CD8-positive, alpha-beta memory T cell (primary cell): ENCODE results near the gene LDLRAD1. TPM values are rescaled to one million over a fixed set of nuclear protein-coding genes. Genes with fewer than 3 reads are reported as not detected.
A peak's percentile ranks its signal among the peaks of the same experiment; 100 is the strongest.

Experiments used
- CTCF ChIA-PET: fragments of 350-600 bp; sonication (Branson Sonifier 250); formaldehyde crosslinking; loops from one replicate; lab custom pipeline; 2021; ENCODE audit warnings: antibody characterized with exemption; lab: Charles Lee
- POLR2A ChIA-PET: fragments of 350-600 bp; sonication (Branson Sonifier 250); formaldehyde crosslinking; loops from one replicate; lab custom pipeline; 2021; ENCODE audit warnings: antibody characterized with exemption; lab: Charles Lee
- DNase-seq, 5 donors: peaks; one replicate each; pipeline versions ENCODE4 v3.0.0 to v3.0.0-alpha.2; 2020 to 2022; ENCODE audit warnings: mixed read lengths in 1 of 5
- H3K27ac ChIP-seq: one replicate; pipeline ENCODE4 v1.7.0; 2013; ENCODE audit warnings: low read depth, mild to moderate bottlenecking, low read length, moderate library complexity
- H3K27me3 ChIP-seq: 2 replicates; pipeline ENCODE4 v1.7.0; 2013; ENCODE audit warnings: low read length, mild to moderate bottlenecking; ENCODE audit not compliant: insufficient read depth, poor library complexity, severe bottlenecking
- H3K36me3 ChIP-seq: 2 replicates; pipeline ENCODE4 v1.7.0; 2013; ENCODE audit warnings: mild to moderate bottlenecking, low read length, moderate library complexity; ENCODE audit not compliant: insufficient read depth
- H3K4me1 ChIP-seq: 2 replicates; pipeline ENCODE4 v1.7.0; 2013; ENCODE audit warnings: mild to moderate bottlenecking, low read length, moderate library complexity; ENCODE audit not compliant: insufficient read depth
- H3K4me3 ChIP-seq: 2 replicates; pipeline ENCODE4 v1.7.0; 2013; ENCODE audit warnings: mild to moderate bottlenecking, low read length
- H3K9me3 ChIP-seq: 2 replicates; pipeline ENCODE4 v1.7.0; 2013; ENCODE audit warnings: mild to moderate bottlenecking, low read length
- H3K27ac Mint-ChIP-seq, 8 donors: one replicate each; pipeline ENCODE4 v1.8.0; 2020 to 2021; ENCODE audit warnings: mixed read lengths in 8 of 8, mild to moderate bottlenecking in 6 of 8, inconsistent platforms in 3 of 8, moderate library complexity in 3 of 8
- H3K27me3 Mint-ChIP-seq, 2 donors: one replicate each; pipeline ENCODE4 v1.8.0; 2020 to 2021; ENCODE audit warnings: mixed read lengths in 2 of 2, mild to moderate bottlenecking in 1 of 2, moderate library complexity in 1 of 2
- H3K36me3 Mint-ChIP-seq, 3 donors: one replicate each; pipeline ENCODE4 v1.8.0; 2020 to 2021; ENCODE audit warnings: mixed read lengths in 3 of 3, inconsistent platforms in 1 of 3, mild to moderate bottlenecking in 1 of 3
- H3K4me1 Mint-ChIP-seq, 3 donors: one replicate each; pipeline ENCODE4 v1.8.0; 2020 to 2021; ENCODE audit warnings: mixed read lengths in 3 of 3, inconsistent platforms in 1 of 3, mild to moderate bottlenecking in 1 of 3
- H3K4me3 Mint-ChIP-seq, 7 donors: one replicate each; pipeline ENCODE4 v1.8.0; 2020 to 2021; ENCODE audit warnings: mixed read lengths in 7 of 7, mild to moderate bottlenecking in 6 of 7, moderate library complexity in 4 of 7, inconsistent platforms in 2 of 7
- H3K9me3 Mint-ChIP-seq, 5 donors: one replicate each; pipeline ENCODE4 v1.8.0; 2020 to 2022; ENCODE audit warnings: mixed read lengths in 5 of 5, mild to moderate bottlenecking in 3 of 5, moderate library complexity in 2 of 5, inconsistent platforms in 1 of 5
- polyA plus RNA-seq: library from polyadenylated mRNA; unstranded; fragments of 300-500 nt; fragmentation: Illumina TruSeq; gene quantifications from one replicate; pipeline ENCODE4 v1.2.3, GENCODE V29; 2021
- total RNA-seq, 2 experiments: library from RNA; stranded (reverse); gene quantifications; one replicate each; pipeline ENCODE4 v1.2.3, GENCODE V29; 2021

Gene LDLRAD1, protein sequence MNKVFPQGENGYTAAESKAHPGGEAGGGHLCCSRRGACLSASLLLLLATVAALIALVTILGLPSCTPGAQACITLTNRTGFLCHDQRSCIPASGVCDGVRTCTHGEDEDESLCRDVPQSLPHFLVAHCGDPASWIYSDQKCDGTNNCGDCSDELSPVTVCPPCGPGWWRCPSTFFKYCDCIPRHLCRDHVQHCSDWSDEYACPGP
- total RNA-seq (not detected), polyA plus RNA-seq (not detected)

DNA sequence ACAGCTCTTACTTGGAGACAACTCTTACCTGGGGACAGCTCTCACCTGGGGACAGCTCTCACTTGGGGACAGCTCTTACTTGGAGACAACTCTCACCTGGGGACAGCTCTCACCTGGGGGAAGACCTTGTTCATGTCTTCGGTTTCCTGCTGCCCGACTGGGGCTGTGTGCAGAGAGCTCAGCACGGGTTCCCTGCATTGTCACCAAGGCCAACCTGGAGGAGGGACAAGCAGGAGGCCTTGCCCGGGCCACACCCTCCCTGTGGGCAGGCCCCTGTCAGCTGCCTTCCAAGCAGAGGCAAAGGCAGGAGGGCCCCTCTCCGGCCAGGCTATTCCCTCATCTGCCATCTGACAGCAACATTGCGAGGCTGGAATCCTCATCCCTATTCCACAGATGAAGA, at the start of gene LDLRAD1:
TSS of gene LDLRAD1 (minus strand) at position 208 of the 400 bp plus-strand sequence. CDS start at position 134, 74 bp downstream.
- H3K4me1 Mint-ChIP-seq: no peaks in the 10 kb centered on the region
- no peaks in the 10 kb centered on the region for H3K4me1 ChIP-seq
- H3K27me3 ChIP-seq: peaks cover 3% of the 10 kb centered on the region
- no peaks in the 10 kb centered on the region for H3K36me3 ChIP-seq
- H3K4me3 ChIP-seq: no peak within 1 kb of the TSS
- no peak within 1 kb of the TSS for H3K27ac ChIP-seq
- ChIA-PET CTCF (no interaction called here), POLR2A (no interaction called here)
- H3K27ac Mint-ChIP-seq: no peak within 1 kb of the TSS
- no peaks in the 10 kb centered on the region for H3K9me3 ChIP-seq
- no peak within 1 kb of the TSS for H3K4me3 Mint-ChIP-seq
- H3K36me3 Mint-ChIP-seq: no peaks in the 10 kb centered on the region
- no peak for DNase-seq
- H3K27me3 Mint-ChIP-seq: peaks cover 0 to 18% of the 10 kb centered on the region in 2 donors
- H3K9me3 Mint-ChIP-seq: no peaks in the 10 kb centered on the region

DNA sequence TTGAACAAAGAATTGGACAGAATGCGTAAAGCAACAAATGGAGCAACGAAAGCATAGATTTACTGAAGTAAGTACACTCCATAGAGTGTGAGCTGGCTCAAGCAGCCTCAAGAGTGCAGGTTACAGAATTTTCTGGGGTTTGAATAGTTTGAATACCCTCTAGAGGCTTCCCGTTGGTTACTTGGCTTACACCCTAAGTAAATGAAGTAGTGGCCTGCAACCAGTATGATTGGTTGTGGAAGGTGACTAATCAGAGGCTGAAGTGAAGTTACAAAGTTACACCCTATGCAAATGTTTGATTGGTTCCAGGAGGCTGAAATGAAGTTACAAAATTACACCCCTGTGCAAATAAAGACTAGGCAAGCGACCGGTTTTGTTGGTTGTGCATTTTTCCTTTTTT, 46.3 kb upstream of the LDLRAD1 start:
- H3K4me3 ChIP-seq: no peak overlapping the region
- no peaks in the 10 kb centered on the region for H3K27me3 ChIP-seq
- no peaks in the 10 kb centered on the region for H3K4me1 ChIP-seq
- no peak overlapping the region for H3K27ac ChIP-seq
- Mint-ChIP-seq H3K36me3 (peaks cover 0 to 16% (median 11%) of the 10 kb centered on the region in 3 donors), H3K4me1 (peaks cover 1 to 8% (median 6%) of the 10 kb centered on the region in 3 donors), H3K4me3 (no peak overlapping the region), H3K27ac (no peak overlapping the region), H3K27me3 (no peaks in the 10 kb centered on the region), H3K9me3 (no peaks in the 10 kb centered on the region)
- CTCF ChIA-PET: no interaction called here
- no peaks in the 10 kb centered on the region for H3K36me3 ChIP-seq
- no peaks in the 10 kb centered on the region for H3K9me3 ChIP-seq
- no peak for DNase-seq
- POLR2A ChIA-PET: no interaction called here

DNA sequence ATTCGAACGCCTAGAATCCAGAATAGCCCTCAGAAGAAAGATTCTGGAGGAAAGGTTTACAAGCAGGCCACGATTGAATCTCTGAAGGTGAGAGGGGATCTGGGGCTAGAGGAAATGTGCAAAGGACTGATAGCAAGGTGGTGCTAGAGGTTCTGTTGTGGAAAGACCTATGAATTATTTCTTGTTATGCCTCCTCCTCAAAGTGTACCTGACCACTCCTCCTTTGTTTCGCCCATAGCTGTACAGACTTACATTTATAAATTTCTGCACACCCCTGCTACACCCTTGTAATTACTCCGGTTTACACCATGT, 36.4 kb upstream of the LDLRAD1 start:
- DNase-seq: no peak
- peak overlapping the region; percentile 93 for H3K27ac ChIP-seq
- H3K9me3 Mint-ChIP-seq: no peaks in the 10 kb centered on the region
- H3K36me3 Mint-ChIP-seq: peaks cover 5 to 28% (median 16%) of the 10 kb centered on the region in 3 donors
- H3K27ac Mint-ChIP-seq: no peak overlapping the region
- CTCF ChIA-PET: interaction anchor here (1.1 to 1.3 kb wide), 3 partner anchors 17 to 747 kb away, joined by 3 read pairs; partner anchors contain the start of genes TTC22 and TTC4
- no peaks in the 10 kb centered on the region for H3K36me3 ChIP-seq
- H3K4me3 Mint-ChIP-seq: no peak overlapping the region
- no peaks in the 10 kb centered on the region for H3K27me3 Mint-ChIP-seq
- H3K4me3 ChIP-seq: peak overlapping the region; percentile 93
- no peaks in the 10 kb centered on the region for H3K9me3 ChIP-seq
- H3K4me1 ChIP-seq: peaks cover 34% of the 10 kb centered on the region
- POLR2A ChIA-PET: no interaction called here
- H3K27me3 ChIP-seq: no peaks in the 10 kb centered on the region
- peaks cover 27 to 51% (median 47%) of the 10 kb centered on the region in 3 donors for H3K4me1 Mint-ChIP-seq

DNA sequence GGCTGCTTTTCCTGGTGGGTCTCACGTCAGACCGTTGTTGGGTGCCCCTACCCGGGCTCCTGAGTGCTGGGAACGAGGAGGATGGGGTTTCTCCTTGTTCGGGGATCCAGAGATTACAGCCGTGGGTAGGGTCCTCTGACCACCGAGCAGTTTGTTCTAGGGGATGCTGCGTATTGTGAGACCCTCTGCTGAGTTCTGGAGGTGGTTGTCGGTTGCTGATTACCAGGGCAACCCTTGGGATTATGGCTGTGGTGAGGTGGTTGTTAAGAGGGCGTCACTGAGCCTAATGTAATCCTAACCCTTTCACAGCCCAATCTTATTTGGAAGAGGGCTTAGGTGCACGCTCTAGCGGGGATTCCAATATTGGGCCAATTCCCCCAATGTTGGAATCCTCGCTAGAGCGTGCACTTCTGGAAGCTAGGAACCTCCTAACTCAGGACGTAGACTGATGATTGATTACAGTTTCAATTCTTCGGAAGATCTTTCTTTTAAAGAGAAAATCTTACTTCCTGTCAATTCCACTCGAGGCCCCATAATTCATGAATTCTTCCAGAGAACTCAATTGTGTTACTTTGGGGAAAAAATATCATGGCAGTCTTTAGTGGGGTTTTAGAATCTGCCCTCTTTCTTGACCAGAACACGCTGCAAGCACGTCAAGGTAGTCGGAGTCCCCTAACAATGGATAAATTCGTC, 35.9 kb upstream of the LDLRAD1 start:
- ChIA-PET CTCF (interaction anchor here (1.1 to 1.7 kb wide), 4 partner anchors 17 to 709 kb away, joined by 3 read pairs; partner anchors contain the start of gene TTC4), POLR2A (interaction anchor here (1.9 kb wide), 1 partner anchor 108 kb away, joined by 24 read pairs; the partner anchor contains the start of genes IFT25 and LRRC42)
- no peaks in the 10 kb centered on the region for H3K9me3 Mint-ChIP-seq
- no peaks in the 10 kb centered on the region for H3K27me3 ChIP-seq
- no peaks in the 10 kb centered on the region for H3K27me3 Mint-ChIP-seq
- peak overlapping the region; percentile 93 for H3K27ac ChIP-seq
- H3K4me1 ChIP-seq: peaks cover 39% of the 10 kb centered on the region
- no peaks in the 10 kb centered on the region for H3K9me3 ChIP-seq
- H3K4me3 Mint-ChIP-seq: no peak overlapping the region
- H3K4me3 ChIP-seq: peak overlapping the region; percentile 93
- H3K36me3 Mint-ChIP-seq: peaks cover 5 to 25% (median 16%) of the 10 kb centered on the region in 3 donors
- H3K4me1 Mint-ChIP-seq: peaks cover 31 to 55% (median 50%) of the 10 kb centered on the region in 3 donors
- DNase-seq: peak in 1 of 5 donors; percentile 13
- H3K36me3 ChIP-seq: no peaks in the 10 kb centered on the region
- H3K27ac Mint-ChIP-seq: no peak overlapping the region

DNA sequence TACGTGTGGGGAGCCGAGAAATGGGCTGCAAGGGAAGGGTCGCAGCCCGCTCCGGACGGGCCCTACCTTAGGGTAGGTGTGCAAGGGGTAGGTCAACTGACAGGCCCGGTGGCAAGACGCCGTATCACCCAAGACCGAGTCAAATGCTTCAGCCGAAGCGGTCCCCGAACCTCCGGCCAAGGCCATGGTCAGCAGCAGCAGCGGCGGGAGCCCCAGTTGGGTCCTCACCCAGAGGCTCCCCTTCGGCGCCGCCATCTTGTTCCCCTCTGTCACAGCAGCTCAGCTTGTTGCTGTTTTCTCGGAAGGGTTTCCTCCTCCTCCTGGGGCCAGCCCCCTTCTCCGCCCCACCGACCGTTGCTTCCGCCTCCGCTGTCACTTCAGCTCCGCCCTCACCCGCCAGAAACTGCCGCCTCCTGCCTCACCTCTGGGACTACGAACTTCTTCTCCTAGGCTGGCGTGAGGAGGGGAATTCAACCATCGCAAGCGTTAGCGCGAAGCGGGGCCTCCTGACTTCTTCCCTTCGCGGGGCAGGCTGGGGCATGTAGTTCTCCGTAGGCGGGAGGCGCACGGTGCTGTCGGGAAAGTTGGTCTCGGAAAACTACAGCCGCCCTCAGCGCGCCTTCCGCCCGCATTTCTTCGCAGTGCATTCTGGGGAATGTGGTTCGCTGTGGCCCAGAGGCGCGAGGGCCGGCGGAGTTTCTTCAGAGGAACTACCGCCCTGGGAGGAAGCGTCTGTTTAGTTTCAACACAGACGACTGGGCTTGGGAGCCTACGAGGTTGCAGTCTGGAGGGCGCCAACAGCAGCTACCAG, 35.2 kb upstream of the LDLRAD1 start, which contains the start of the genes TCEANC2 and TMEM59:
TSS of gene TCEANC2 (plus strand) at position 675 of the 811 bp plus-strand sequence. CDS start 815 bp downstream, outside the sequence.
TSS of gene TMEM59 (minus strand) at position 271 of the 811 bp plus-strand sequence. CDS start at position 255, 16 bp downstream.
- peak within 1 kb of the TSS; percentile 93 for H3K4me3 ChIP-seq
- POLR2A ChIA-PET: interaction anchor here (0.6 to 1.9 kb wide), 5 partner anchors 9 to 436 kb away, joined by 3 to 24 read pairs (median 3); partner anchors contain the start of genes IFT25 and LRRC42
- no peaks in the 10 kb centered on the region for H3K9me3 ChIP-seq
- Mint-ChIP-seq H3K36me3 (peaks cover 5 to 20% (median 13%) of the 10 kb centered on the region in 3 donors), H3K27me3 (no peaks in the 10 kb centered on the region), H3K4me3 (no peak within 1 kb of the TSS), H3K9me3 (no peaks in the 10 kb centered on the region), H3K27ac (no peak within 1 kb of the TSS), H3K4me1 (peaks cover 35 to 60% (median 58%) of the 10 kb centered on the region in 3 donors)
- no peaks in the 10 kb centered on the region for H3K27me3 ChIP-seq
- CTCF ChIA-PET: interaction anchor here (0.7 to 1.7 kb wide), 4 partner anchors 20 to 709 kb away, joined by 3 to 4 read pairs (median 3); no protein-coding TSS in a partner anchor
- peak within 1 kb of the TSS; percentile 93 for H3K27ac ChIP-seq
- peaks cover 46% of the 10 kb centered on the region for H3K4me1 ChIP-seq
- no peaks in the 10 kb centered on the region for H3K36me3 ChIP-seq
- peak; percentile 94 to 99 (median 98) for DNase-seq

DNA sequence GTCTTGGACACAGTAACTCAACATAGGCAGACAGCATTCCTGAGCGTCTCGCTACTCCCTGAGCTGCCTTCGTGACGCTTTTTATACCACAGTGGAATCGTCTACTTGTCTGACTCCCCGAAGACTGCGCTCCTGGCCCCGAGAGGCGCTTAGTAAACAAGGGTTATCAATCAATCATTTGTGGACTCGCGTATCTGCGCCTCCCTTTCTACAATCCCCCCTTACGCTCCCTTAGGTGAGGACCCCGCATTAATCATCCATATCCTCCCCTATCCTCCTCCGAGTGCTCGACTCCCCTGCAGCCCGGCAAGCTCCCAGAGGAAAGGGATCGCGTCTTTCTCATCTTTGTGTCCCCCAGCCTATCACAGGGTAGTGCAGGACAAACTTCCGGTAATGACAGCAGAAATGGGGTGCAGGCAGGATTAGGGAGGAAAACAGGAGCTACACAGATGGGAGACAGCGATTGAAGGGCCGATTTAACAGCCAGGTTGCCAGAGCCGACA, 34.5 kb upstream of the LDLRAD1 start:
- peak in 4 of 5 donors; percentile 18 to 59 (median 41) for DNase-seq
- Mint-ChIP-seq H3K4me1 (peaks cover 37 to 61% (median 60%) of the 10 kb centered on the region in 3 donors), H3K4me3 (no peak overlapping the region), H3K36me3 (peaks cover 2 to 19% (median 10%) of the 10 kb centered on the region in 3 donors), H3K27ac (no peak overlapping the region), H3K9me3 (no peaks in the 10 kb centered on the region), H3K27me3 (no peaks in the 10 kb centered on the region)
- H3K27ac ChIP-seq: peak overlapping the region; percentile 93
- no peaks in the 10 kb centered on the region for H3K27me3 ChIP-seq
- peaks cover 53% of the 10 kb centered on the region for H3K4me1 ChIP-seq
- CTCF ChIA-PET: interaction anchor here (0.7 to 1.7 kb wide), 5 partner anchors 20 to 710 kb away, joined by 3 to 4 read pairs (median 3); partner anchors contain the start of gene IFT25
- H3K9me3 ChIP-seq: no peaks in the 10 kb centered on the region
- H3K4me3 ChIP-seq: peak overlapping the region; percentile 93
- POLR2A ChIA-PET: interaction anchor here (0.6 to 1.9 kb wide), 6 partner anchors 9 to 437 kb away, joined by 3 to 24 read pairs (median 3); partner anchors contain the start of genes IFT25 and LRRC42
- no peaks in the 10 kb centered on the region for H3K36me3 ChIP-seq

DNA sequence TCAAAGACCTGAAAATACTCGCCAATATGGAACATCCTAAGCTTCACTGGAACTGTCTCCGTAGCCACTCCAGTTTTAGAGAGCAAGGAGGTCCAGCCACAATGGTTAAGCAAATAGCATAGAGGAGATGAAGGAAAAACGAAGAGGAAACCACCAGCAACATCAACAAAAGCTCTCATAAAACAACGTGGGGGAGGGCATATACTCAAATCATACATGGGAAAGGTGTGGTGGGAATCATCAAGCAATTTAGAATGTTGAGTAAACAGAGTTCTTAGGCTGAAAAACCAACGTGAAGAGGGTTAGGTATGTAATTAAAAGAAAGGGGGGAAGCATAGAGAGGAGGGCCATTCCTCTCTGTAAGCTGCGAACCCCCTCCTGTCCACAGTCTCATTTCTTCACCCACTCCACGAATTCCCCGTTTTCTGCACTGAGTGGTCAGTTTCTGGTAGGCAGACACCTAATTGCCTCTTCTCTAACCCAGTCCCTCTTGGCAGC, 34.0 kb upstream of the LDLRAD1 start:
- peak overlapping the region; percentile 93 for H3K4me3 ChIP-seq
- H3K9me3 Mint-ChIP-seq: no peaks in the 10 kb centered on the region
- peaks cover 0 to 19% (median 8%) of the 10 kb centered on the region in 3 donors for H3K36me3 Mint-ChIP-seq

More for the DNA sequence above, 34.0 kb upstream of the LDLRAD1 start:
- Mint-ChIP-seq H3K4me3 (no peak overlapping the region), H3K27ac (no peak overlapping the region), H3K4me1 (peaks cover 39 to 62% (median 60%) of the 10 kb centered on the region in 3 donors), H3K27me3 (no peaks in the 10 kb centered on the region)
- Histone ChIP-seq H3K27me3 (no peaks in the 10 kb centered on the region), H3K27ac (peak overlapping the region; percentile 93), H3K4me1 (peaks cover 58% of the 10 kb centered on the region), H3K36me3 (no peaks in the 10 kb centered on the region), H3K9me3 (no peaks in the 10 kb centered on the region)
- CTCF ChIA-PET: interaction anchor here (0.9 to 1.3 kb wide), 4 partner anchors 11 to 356 kb away, joined by 3 to 4 read pairs (median 3); partner anchors contain the start of gene IFT25
- POLR2A ChIA-PET: interaction anchor here (1.0 to 1.9 kb wide), 4 partner anchors 11 to 437 kb away, joined by 3 to 24 read pairs (median 4); partner anchors contain the start of genes IFT25 and LRRC42
- no peak for DNase-seq
